Neural progenitor cell (in vitro differentiated cells): ENCODE results near the gene LYPD5.
"Not testable (repeated sequence)": the region's sequence is repeated elsewhere in the genome, so short reads cannot be mapped to it uniquely, and the experiment has no call there.

Experiments used
- EZH2 ChIP-seq: fragments of 200-600 bp; sonication (generic); IDR thresholded peaks from 2 replicates; pipeline ENCODE4 v1.6.1; 2017; ENCODE audit warnings: antibody characterized with exemption, mild to moderate bottlenecking, moderate library complexity
- TF ChIP-seq, protein P1 (sequence below): fragments of 200-600 bp; sonication (generic); IDR thresholded peaks from 2 replicates; pipeline ENCODE4 v1.5.1; 2017; ENCODE audit warnings: antibody characterized with exemption, mild to moderate bottlenecking

DNA sequence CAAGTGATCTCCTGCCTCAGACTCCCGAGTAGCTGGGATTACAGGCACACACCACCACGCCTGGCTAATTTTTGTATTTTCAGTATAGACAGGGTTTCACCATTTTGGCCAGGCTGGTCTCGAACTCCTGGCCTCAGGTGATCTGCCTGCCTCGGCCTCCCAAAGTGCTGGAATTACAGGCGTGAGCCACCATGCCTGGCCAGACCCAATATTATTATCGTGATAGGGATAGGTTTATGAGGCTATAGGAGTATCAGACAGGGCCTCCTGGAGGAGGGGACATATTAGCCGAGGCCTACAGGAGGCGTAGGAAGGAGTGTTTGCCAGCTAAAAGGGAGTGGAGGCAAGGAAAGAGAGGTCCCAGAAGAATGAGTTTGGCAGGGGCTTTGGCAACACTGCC, 37.6 kb downstream of the LYPD5 start:
- TF ChIP-seq, protein P1, sequence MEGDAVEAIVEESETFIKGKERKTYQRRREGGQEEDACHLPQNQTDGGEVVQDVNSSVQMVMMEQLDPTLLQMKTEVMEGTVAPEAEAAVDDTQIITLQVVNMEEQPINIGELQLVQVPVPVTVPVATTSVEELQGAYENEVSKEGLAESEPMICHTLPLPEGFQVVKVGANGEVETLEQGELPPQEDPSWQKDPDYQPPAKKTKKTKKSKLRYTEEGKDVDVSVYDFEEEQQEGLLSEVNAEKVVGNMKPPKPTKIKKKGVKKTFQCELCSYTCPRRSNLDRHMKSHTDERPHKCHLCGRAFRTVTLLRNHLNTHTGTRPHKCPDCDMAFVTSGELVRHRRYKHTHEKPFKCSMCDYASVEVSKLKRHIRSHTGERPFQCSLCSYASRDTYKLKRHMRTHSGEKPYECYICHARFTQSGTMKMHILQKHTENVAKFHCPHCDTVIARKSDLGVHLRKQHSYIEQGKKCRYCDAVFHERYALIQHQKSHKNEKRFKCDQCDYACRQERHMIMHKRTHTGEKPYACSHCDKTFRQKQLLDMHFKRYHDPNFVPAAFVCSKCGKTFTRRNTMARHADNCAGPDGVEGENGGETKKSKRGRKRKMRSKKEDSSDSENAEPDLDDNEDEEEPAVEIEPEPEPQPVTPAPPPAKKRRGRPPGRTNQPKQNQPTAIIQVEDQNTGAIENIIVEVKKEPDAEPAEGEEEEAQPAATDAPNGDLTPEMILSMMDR = not testable (repeated sequence)
- TF ChIP-seq EZH2 = not testable (repeated sequence)
